ENCODE measurements around the gene SNX5. TPM values are rescaled to one million over a fixed set of nuclear protein-coding genes. Genes with fewer than 3 reads are reported as not detected.
A peak's percentile ranks its signal among the peaks of the same experiment; 100 is the strongest.

Gene SNX5
- total and polyA plus RNA-seq, 4 experiments from 2014 or later: 81.5 to 96.5 (median 88.9) TPM

GRCh38 chr20:17917832-17918618 lies 50.6 kb downstream of the SNX5 start:
- Mint-ChIP-seq H3K36me3 (no peaks in the 10 kb centered on the region), H3K27me3 (peaks cover 7 to 10% of the 10 kb centered on the region in 2 donors), H3K4me1 (no peaks in the 10 kb centered on the region), H3K4me3 (no peak overlapping the region), H3K27ac (no peak overlapping the region), H3K9me3 (no peaks in the 10 kb centered on the region)
- Histone ChIP-seq H3K27me3 (ENCODE audit: insufficient read depth, low read length) (no peaks in the 10 kb centered on the region), H3K9me3 (ENCODE audit: control insufficient read depth in 1 of 2, low read length in 2 of 2) (no peaks in the 10 kb centered on the region), H3K36me3 (ENCODE audit: insufficient read depth, low read length) (no peaks in the 10 kb centered on the region), H3K27ac (ENCODE audit: low read depth, low read length) (no peak overlapping the region), H3K4me1 (ENCODE audit: insufficient read depth, low read length) (no peaks in the 10 kb centered on the region), H3K4me3 (ENCODE audit: low read length in 2 of 2) (no peak overlapping the region)
- intact Hi-C loops (cut with micrococcal nuclease): no loop called here
- ChIA-PET CTCF (ENCODE audit: partially characterized antibody) (interaction anchor here (0.6 kb wide), 1 partner anchor 411 kb away, joined by 3 read pairs; no protein-coding TSS in a partner anchor), POLR2A (ENCODE audit: partially characterized antibody) (interaction anchor here (0.6 kb wide), 1 partner anchor 308 kb away, joined by 3 read pairs; no protein-coding TSS in a partner anchor)
- no peak for DNase-seq

GRCh38 chr20:17916433-17916891 lies 52.1 kb downstream of the SNX5 start:
- Mint-ChIP-seq H3K36me3 (no peaks in the 10 kb centered on the region), H3K9me3 (no peaks in the 10 kb centered on the region), H3K4me3 (no peak overlapping the region), H3K4me1 (no peaks in the 10 kb centered on the region), H3K27me3 (peaks cover 10 to 14% of the 10 kb centered on the region in 2 donors), H3K27ac (no peak overlapping the region)
- no peaks in the 10 kb centered on the region for H3K27me3 ChIP-seq (ENCODE audit: insufficient read depth, low read length)
- H3K4me3 ChIP-seq (ENCODE audit: low read length in 2 of 2): no peak overlapping the region
- no peak overlapping the region for H3K27ac ChIP-seq (ENCODE audit: low read depth, low read length)
- intact Hi-C loops (cut with micrococcal nuclease): no loop called here
- no peak for DNase-seq
- H3K9me3 ChIP-seq (ENCODE audit: control insufficient read depth in 1 of 2, low read length in 2 of 2): no peaks in the 10 kb centered on the region
- no peaks in the 10 kb centered on the region for H3K4me1 ChIP-seq (ENCODE audit: insufficient read depth, low read length)
- no peaks in the 10 kb centered on the region for H3K36me3 ChIP-seq (ENCODE audit: insufficient read depth, low read length)
- ChIA-PET CTCF (ENCODE audit: partially characterized antibody) (interaction anchor here (1.0 kb wide), 1 partner anchor 412 kb away, joined by 3 read pairs; no protein-coding TSS in a partner anchor), POLR2A (ENCODE audit: partially characterized antibody) (no interaction called here)

GRCh38 chr20:17914957-17915356 lies 53.6 kb downstream of the SNX5 start:
- no peak for DNase-seq
- POLR2A ChIA-PET (ENCODE audit: partially characterized antibody): no interaction called here
- Mint-ChIP-seq H3K4me1 (no peaks in the 10 kb centered on the region), H3K9me3 (no peaks in the 10 kb centered on the region), H3K4me3 (no peak overlapping the region), H3K27me3 (peaks cover 14 to 18% of the 10 kb centered on the region in 2 donors), H3K36me3 (no peaks in the 10 kb centered on the region), H3K27ac (no peak overlapping the region)
- no peaks in the 10 kb centered on the region for H3K36me3 ChIP-seq (ENCODE audit: insufficient read depth, low read length)
- no peaks in the 10 kb centered on the region for H3K9me3 ChIP-seq (ENCODE audit: control insufficient read depth in 1 of 2, low read length in 2 of 2)
- no peak overlapping the region for H3K4me3 ChIP-seq (ENCODE audit: low read length in 2 of 2)
- CTCF ChIA-PET (ENCODE audit: partially characterized antibody): no interaction called here
- no peak overlapping the region for H3K27ac ChIP-seq (ENCODE audit: low read depth, low read length)
- H3K4me1 ChIP-seq (ENCODE audit: insufficient read depth, low read length): no peaks in the 10 kb centered on the region
- no peaks in the 10 kb centered on the region for H3K27me3 ChIP-seq (ENCODE audit: insufficient read depth, low read length)
- intact Hi-C loops (cut with micrococcal nuclease): no loop called here

- Histone ChIP-seq H3K4me1 (ENCODE audit: insufficient read depth, low read length) (no peaks in the 10 kb centered on the region), H3K27ac (ENCODE audit: low read depth, low read length) (no peak overlapping the region), H3K4me3 (ENCODE audit: low read length in 2 of 2) (no peak overlapping the region), H3K9me3 (ENCODE audit: control insufficient read depth in 1 of 2, low read length in 2 of 2) (no peaks in the 10 kb centered on the region), H3K36me3 (ENCODE audit: insufficient read depth, low read length) (no peaks in the 10 kb centered on the region), H3K27me3 (ENCODE audit: insufficient read depth, low read length) (no peaks in the 10 kb centered on the region)
- ChIA-PET CTCF (ENCODE audit: partially characterized antibody) (interaction anchor here (1.8 kb wide), 1 partner anchor 25 kb away, joined by 4 read pairs; no protein-coding TSS in a partner anchor), POLR2A (ENCODE audit: partially characterized antibody) (no interaction called here)
- Mint-ChIP-seq H3K27me3 (peaks cover 18 to 20% of the 10 kb centered on the region in 2 donors), H3K27ac (no peak overlapping the region), H3K4me1 (no peaks in the 10 kb centered on the region), H3K4me3 (no peak overlapping the region), H3K9me3 (no peaks in the 10 kb centered on the region), H3K36me3 (no peaks in the 10 kb centered on the region)
- intact Hi-C loops (cut with micrococcal nuclease): no loop called here
- no peak for DNase-seq
Observed at GRCh38 chr20:17912916-17913315, 55.7 kb downstream of the SNX5 start.

GRCh38 chr20:17911927-17912326 lies 56.7 kb downstream of the SNX5 start:
- Mint-ChIP-seq H3K4me1 (no peaks in the 10 kb centered on the region), H3K27ac (no peak overlapping the region), H3K9me3 (no peaks in the 10 kb centered on the region), H3K4me3 (no peak overlapping the region), H3K27me3 (peaks cover 15 to 20% of the 10 kb centered on the region in 2 donors), H3K36me3 (no peaks in the 10 kb centered on the region)
- H3K27me3 ChIP-seq (ENCODE audit: insufficient read depth, low read length): no peaks in the 10 kb centered on the region
- no peak overlapping the region for H3K4me3 ChIP-seq (ENCODE audit: low read length in 2 of 2)
- no peaks in the 10 kb centered on the region for H3K4me1 ChIP-seq (ENCODE audit: insufficient read depth, low read length)
- ChIA-PET POLR2A (ENCODE audit: partially characterized antibody) (no interaction called here), CTCF (ENCODE audit: partially characterized antibody) (no interaction called here)
- no peaks in the 10 kb centered on the region for H3K36me3 ChIP-seq (ENCODE audit: insufficient read depth, low read length)
- no peaks in the 10 kb centered on the region for H3K9me3 ChIP-seq (ENCODE audit: control insufficient read depth in 1 of 2, low read length in 2 of 2)
- intact Hi-C loops (cut with micrococcal nuclease): no loop called here
- DNase-seq: no peak
- no peak overlapping the region for H3K27ac ChIP-seq (ENCODE audit: low read depth, low read length)

- Mint-ChIP-seq H3K4me3 (no peak overlapping the region), H3K27ac (peak overlapping the region in 1 of 7 donors; percentile 36), H3K4me1 (no peaks in the 10 kb centered on the region), H3K27me3 (peaks cover 15 to 20% of the 10 kb centered on the region in 2 donors), H3K9me3 (no peaks in the 10 kb centered on the region), H3K36me3 (no peaks in the 10 kb centered on the region)
- Histone ChIP-seq H3K27ac (ENCODE audit: low read depth, low read length) (no peak overlapping the region), H3K4me1 (ENCODE audit: insufficient read depth, low read length) (no peaks in the 10 kb centered on the region), H3K36me3 (ENCODE audit: insufficient read depth, low read length) (no peaks in the 10 kb centered on the region), H3K27me3 (ENCODE audit: insufficient read depth, low read length) (no peaks in the 10 kb centered on the region), H3K9me3 (ENCODE audit: control insufficient read depth in 1 of 2, low read length in 2 of 2) (no peaks in the 10 kb centered on the region), H3K4me3 (ENCODE audit: low read length in 2 of 2) (no peak overlapping the region)
- POLR2A ChIA-PET (ENCODE audit: partially characterized antibody): no interaction called here
- CTCF ChIA-PET (ENCODE audit: partially characterized antibody): interaction anchor here (1.0 kb wide), 1 partner anchor 13 kb away, joined by 4 read pairs; no protein-coding TSS in a partner anchor
- intact Hi-C loops (cut with micrococcal nuclease): no loop called here
- no peak for DNase-seq
Observed at GRCh38 chr20:17910828-17911294, 57.7 kb downstream of the SNX5 start.

GRCh38 chr20:17909869-17910321 lies 58.7 kb downstream of the SNX5 start:
- no peaks in the 10 kb centered on the region for H3K9me3 ChIP-seq (ENCODE audit: control insufficient read depth in 1 of 2, low read length in 2 of 2)
- H3K27ac Mint-ChIP-seq: no peak overlapping the region
- no peaks in the 10 kb centered on the region for H3K27me3 ChIP-seq (ENCODE audit: insufficient read depth, low read length)
- H3K9me3 Mint-ChIP-seq: no peaks in the 10 kb centered on the region
- intact Hi-C loops (cut with micrococcal nuclease): no loop called here
- no peak for DNase-seq
- H3K36me3 ChIP-seq (ENCODE audit: insufficient read depth, low read length): no peaks in the 10 kb centered on the region
- peaks cover 18 to 20% of the 10 kb centered on the region in 2 donors for H3K27me3 Mint-ChIP-seq
- no peak overlapping the region for H3K27ac ChIP-seq (ENCODE audit: low read depth, low read length)
- H3K4me1 ChIP-seq (ENCODE audit: insufficient read depth, low read length): no peaks in the 10 kb centered on the region
- CTCF ChIA-PET (ENCODE audit: partially characterized antibody): no interaction called here
- no peak overlapping the region for H3K4me3 ChIP-seq (ENCODE audit: low read length in 2 of 2)
- POLR2A ChIA-PET (ENCODE audit: partially characterized antibody): no interaction called here
- H3K4me1 Mint-ChIP-seq: no peaks in the 10 kb centered on the region
- no peaks in the 10 kb centered on the region for H3K36me3 Mint-ChIP-seq
- H3K4me3 Mint-ChIP-seq: no peak overlapping the region

Data from CD4-positive, alpha-beta memory T cell (primary cell).